HG03045 (cell line): ENCODE results near the gene TMBIM4.

Experiments
- ATAC-seq: cut with Tn5 transposase; IDR thresholded peaks from one replicate; pipeline ENCODE4 v1.9.1; 2021; ENCODE audit warnings: mild to moderate bottlenecking, moderate library complexity; ENCODE audit not compliant: unreplicated experiment

TMBIM4 gene

GRCh38 chr12:66103016-66103913 is 66.5 kb downstream of the TMBIM4 start:
- no peak for ATAC-seq

- ATAC-seq, result no peak
Measured at GRCh38 chr12:66092559-66093269, 77.1 kb downstream of the TMBIM4 start.

- ATAC-seq, result no peak
Measured at GRCh38 chr12:66090157-66090556, 79.6 kb downstream of the TMBIM4 start.

DNA sequence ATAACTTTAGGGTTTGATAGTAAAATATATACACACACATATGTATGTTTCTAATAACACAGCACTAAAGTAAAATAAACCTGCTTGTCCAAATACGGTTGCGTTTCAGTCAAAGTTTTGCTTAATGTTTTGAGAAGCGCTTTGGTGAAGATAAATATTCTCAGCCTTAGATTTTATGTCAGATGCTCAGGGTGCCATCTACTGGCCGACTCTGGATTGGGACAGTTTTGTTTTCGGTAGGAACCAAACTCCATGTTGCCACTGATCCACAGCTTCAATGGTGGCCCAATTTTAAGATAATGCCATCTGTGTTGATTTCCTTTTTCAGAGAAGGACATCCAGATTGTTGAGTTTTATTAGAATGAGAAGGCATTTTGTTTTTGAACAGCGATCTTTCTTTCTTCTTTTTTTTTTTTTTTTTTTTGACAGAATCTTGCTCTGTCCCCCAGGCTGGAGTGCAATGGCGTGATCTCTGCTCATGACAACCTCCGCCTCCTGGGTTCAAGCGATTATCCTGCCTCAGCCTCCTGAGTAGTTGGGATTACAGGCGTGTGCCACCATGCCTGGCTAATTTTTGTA is 82.3 kb downstream of the TMBIM4 start:
- ATAC-seq, result no peak

DNA sequence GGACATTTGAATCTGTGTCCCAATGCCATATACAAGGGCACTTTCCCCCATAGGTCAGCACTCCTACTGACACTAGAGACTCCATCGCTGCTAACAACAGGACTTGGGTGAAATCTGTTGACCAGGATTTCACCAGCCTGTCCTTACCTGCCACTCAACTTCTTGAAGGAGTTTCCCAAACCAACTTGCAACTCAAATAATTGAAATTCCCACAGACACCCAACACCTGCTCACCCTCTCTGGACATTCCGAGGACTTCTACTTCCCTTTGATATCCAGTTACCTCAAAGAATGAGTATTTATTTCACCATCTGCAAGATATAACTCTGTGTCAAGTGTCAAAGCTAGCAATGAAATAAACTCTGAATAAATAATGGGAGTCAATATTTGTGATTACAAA is 83.8 kb downstream of the TMBIM4 start:
- ATAC-seq, result no peak
